Measurements from ENCODE around the gene ROR1. TPM values are rescaled to one million over a fixed set of nuclear protein-coding genes. Genes with fewer than 3 reads are reported as not detected.

ROR1 gene
- total and polyA plus RNA-seq, 10 of the 15 experiments (the other 5 are each of a cell fraction or from before 2014, with no cell fraction given), result 0.02 to 0.08 (median 0.05) TPM; not detected in 6

DNA sequence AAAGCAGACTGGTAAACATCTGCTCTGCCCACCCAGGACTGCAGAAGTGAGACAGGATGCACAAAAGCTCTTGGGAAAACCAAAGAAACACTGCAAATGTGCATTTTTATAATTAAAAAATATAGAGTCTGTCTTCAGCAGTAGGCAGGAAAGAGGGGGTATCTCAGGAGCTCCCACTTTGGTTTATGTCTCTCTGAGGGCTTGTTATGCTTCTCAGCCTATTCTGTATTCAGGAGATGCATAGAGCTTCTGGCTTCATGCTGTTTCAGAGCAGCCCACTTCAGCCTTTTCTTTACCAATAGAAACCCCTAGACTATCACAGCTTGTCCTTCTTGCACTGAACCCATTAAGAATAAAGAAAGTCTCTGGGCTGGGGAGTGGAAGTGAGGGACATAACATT is 148.0 kb downstream of the ROR1 start (continued):
- TF ChIP-seq, protein P1, sequence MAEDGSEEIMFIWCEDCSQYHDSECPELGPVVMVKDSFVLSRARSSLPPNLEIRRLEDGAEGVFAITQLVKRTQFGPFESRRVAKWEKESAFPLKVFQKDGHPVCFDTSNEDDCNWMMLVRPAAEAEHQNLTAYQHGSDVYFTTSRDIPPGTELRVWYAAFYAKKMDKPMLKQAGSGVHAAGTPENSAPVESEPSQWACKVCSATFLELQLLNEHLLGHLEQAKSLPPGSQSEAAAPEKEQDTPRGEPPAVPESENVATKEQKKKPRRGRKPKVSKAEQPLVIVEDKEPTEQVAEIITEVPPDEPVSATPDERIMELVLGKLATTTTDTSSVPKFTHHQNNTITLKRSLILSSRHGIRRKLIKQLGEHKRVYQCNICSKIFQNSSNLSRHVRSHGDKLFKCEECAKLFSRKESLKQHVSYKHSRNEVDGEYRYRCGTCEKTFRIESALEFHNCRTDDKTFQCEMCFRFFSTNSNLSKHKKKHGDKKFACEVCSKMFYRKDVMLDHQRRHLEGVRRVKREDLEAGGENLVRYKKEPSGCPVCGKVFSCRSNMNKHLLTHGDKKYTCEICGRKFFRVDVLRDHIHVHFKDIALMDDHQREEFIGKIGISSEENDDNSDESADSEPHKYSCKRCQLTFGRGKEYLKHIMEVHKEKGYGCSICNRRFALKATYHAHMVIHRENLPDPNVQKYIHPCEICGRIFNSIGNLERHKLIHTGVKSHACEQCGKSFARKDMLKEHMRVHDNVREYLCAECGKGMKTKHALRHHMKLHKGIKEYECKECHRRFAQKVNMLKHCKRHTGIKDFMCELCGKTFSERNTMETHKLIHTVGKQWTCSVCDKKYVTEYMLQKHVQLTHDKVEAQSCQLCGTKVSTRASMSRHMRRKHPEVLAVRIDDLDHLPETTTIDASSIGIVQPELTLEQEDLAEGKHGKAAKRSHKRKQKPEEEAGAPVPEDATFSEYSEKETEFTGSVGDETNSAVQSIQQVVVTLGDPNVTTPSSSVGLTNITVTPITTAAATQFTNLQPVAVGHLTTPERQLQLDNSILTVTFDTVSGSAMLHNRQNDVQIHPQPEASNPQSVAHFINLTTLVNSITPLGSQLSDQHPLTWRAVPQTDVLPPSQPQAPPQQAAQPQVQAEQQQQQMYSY (CRISPR knock-in tag; IDR thresholded peaks at IDR 0.05), result no peak
- TF ChIP-seq, protein P2, sequence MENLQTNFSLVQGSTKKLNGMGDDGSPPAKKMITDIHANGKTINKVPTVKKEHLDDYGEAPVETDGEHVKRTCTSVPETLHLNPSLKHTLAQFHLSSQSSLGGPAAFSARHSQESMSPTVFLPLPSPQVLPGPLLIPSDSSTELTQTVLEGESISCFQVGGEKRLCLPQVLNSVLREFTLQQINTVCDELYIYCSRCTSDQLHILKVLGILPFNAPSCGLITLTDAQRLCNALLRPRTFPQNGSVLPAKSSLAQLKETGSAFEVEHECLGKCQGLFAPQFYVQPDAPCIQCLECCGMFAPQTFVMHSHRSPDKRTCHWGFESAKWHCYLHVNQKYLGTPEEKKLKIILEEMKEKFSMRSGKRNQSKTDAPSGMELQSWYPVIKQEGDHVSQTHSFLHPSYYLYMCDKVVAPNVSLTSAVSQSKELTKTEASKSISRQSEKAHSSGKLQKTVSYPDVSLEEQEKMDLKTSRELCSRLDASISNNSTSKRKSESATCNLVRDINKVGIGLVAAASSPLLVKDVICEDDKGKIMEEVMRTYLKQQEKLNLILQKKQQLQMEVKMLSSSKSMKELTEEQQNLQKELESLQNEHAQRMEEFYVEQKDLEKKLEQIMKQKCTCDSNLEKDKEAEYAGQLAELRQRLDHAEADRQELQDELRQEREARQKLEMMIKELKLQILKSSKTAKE (IDR thresholded peaks at IDR 0.05; ENCODE audit: low read depth, poor library complexity, severe bottlenecking), result no peak
- TF ChIP-seq NRF1 (conservative IDR thresholded peaks at IDR 0.05; ENCODE audit: low read depth, low read length), result no peak

DNA sequence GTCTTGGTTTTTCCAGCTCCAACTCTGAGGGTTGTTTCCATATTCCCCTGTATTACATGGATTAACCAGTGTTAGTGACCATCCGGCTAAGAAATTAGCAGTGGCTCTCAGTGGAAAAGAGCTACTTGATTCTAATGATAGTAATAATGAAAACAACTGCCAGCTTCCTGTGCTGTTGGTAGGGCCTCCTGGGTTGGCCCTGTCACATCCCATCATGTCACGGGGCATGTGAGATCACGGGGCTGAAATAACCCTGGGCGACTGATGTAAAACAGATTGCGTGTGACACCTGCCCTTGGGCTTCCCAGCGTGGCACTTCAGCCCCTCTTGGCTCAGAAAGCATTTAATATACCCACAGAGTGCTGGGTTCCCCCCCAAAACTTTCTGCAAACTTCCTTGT is 149.0 kb downstream of the ROR1 start:
- no peak overlapping the region for H3K4me3 ChIP-seq
- FAIRE-seq (no peak), DNase-seq (ENCODE audit: low read depth, low spot score) (no peak), ATAC-seq (no peak; the same call in 2 of the 3 replicates)
- H3K9me3 ChIP-seq (replicated peaks; ENCODE audit: control insufficient read depth, insufficient read depth, low read length), result no peaks in the 10 kb centered on the region
- no peaks in the 10 kb centered on the region for H3K79me2 ChIP-seq (ENCODE audit: control insufficient read depth, insufficient read depth, low read length)
- TF ChIP-seq FOXK2 (IDR thresholded peaks at IDR 0.05) (no peak), MTA2 (IDR thresholded peaks at IDR 0.05; ENCODE audit: low read depth) (no peak), SPI1 (IDR thresholded peaks at IDR 0.05; ENCODE audit: borderline replicate concordance, insufficient read depth, low read depth, low read length) (no peak), IKZF1 (conservative IDR thresholded peaks at IDR 0.05) (no peak), ZZZ3 (IDR thresholded peaks at IDR 0.05; ENCODE audit: control insufficient read depth, insufficient read length, low read depth) (no peak), POLR2A (IDR thresholded peaks at IDR 0.05; ENCODE audit: low read depth, low read length) (no peak), BMI1 (IDR thresholded peaks at IDR 0.05; ENCODE audit: borderline replicate concordance) (no peak), GABPA (IDR thresholded peaks at IDR 0.05; ENCODE audit: low read depth) (no peak), TBL1XR1 (IDR thresholded peaks at IDR 0.05; ENCODE audit: low read depth, low read length) (no peak), MYB (IDR thresholded peaks at IDR 0.05; ENCODE audit: borderline replicate concordance, low read depth, low read length) (no peak)
- TF ChIP-seq, protein P3, sequence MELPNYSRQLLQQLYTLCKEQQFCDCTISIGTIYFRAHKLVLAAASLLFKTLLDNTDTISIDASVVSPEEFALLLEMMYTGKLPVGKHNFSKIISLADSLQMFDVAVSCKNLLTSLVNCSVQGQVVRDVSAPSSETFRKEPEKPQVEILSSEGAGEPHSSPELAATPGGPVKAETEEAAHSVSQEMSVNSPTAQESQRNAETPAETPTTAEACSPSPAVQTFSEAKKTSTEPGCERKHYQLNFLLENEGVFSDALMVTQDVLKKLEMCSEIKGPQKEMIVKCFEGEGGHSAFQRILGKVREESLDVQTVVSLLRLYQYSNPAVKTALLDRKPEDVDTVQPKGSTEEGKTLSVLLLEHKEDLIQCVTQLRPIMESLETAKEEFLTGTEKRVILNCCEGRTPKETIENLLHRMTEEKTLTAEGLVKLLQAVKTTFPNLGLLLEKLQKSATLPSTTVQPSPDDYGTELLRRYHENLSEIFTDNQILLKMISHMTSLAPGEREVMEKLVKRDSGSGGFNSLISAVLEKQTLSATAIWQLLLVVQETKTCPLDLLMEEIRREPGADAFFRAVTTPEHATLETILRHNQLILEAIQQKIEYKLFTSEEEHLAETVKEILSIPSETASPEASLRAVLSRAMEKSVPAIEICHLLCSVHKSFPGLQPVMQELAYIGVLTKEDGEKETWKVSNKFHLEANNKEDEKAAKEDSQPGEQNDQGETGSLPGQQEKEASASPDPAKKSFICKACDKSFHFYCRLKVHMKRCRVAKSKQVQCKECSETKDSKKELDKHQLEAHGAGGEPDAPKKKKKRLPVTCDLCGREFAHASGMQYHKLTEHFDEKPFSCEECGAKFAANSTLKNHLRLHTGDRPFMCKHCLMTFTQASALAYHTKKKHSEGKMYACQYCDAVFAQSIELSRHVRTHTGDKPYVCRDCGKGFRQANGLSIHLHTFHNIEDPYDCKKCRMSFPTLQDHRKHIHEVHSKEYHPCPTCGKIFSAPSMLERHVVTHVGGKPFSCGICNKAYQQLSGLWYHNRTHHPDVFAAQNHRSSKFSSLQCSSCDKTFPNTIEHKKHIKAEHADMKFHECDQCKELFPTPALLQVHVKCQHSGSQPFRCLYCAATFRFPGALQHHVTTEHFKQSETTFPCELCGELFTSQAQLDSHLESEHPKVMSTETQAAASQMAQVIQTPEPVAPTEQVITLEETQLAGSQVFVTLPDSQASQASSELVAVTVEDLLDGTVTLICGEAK (IDR thresholded peaks at IDR 0.05; ENCODE audit: borderline replicate concordance), result no peak
- ChIA-PET SMC1A (ENCODE audit: uncharacterized antibody, unreplicated experiment) (interaction anchor here (0.8 to 1.7 kb wide), 4 partner anchors 17 to 324 kb away, joined by 3 to 5 read pairs (median 3); no protein-coding TSS in a partner anchor), POLR2A (no interaction called here), CTCF (interaction anchor here (1.0 to 2.6 kb wide), 6 partner anchors 9 to 324 kb away, joined by 3 to 11 read pairs (median 7); partner anchors contain the start of gene ROR1), RAD21 (ENCODE audit: unreplicated experiment) (no interaction called here)
- 30% methylated on average over 6 of the region's 6 CpGs for WGBS (ENCODE audit: insufficient coverage, insufficient replicate concordance, low lambda C conversion rate, missing lambda C conversion rate)
- intact Hi-C loops (cut with micrococcal nuclease; ENCODE audit: unreplicated experiment) (no loop called here), in situ Hi-C loops (cut with MboI) (no loop called here)
- no TSS peak for BruUV-seq (replicated peaks)
- no peak overlapping the region for H3K4me2 ChIP-seq (ENCODE audit: control insufficient read depth, insufficient read depth)
- no peaks in the 10 kb centered on the region for H3K36me3 ChIP-seq (ENCODE audit: control insufficient read depth in 2 of 2, insufficient read depth in 2 of 2, low read length in 1 of 2)
- H3K27me3 ChIP-seq (replicated peaks in 1 of 2; ENCODE audit: control insufficient read depth in 2 of 2, insufficient read depth in 2 of 2, low read length in 1 of 2), result no peaks in the 10 kb centered on the region
- H2AFZ ChIP-seq (ENCODE audit: control insufficient read depth, low read depth, low read length), result no peak overlapping the region
- no peaks in the 10 kb centered on the region for H4K20me1 ChIP-seq (ENCODE audit: control insufficient read depth, insufficient read depth)
- no peaks in the 10 kb centered on the region for H3K4me1 ChIP-seq (ENCODE audit: control insufficient read depth, insufficient read depth, low read length)
- no peak overlapping the region for H3K9ac ChIP-seq (ENCODE audit: control insufficient read depth, insufficient read depth, low read length)
- no peak overlapping the region for H3K27ac ChIP-seq (ENCODE audit: control insufficient read depth, insufficient read depth)
